Measurements from ENCODE around the gene RIMBP2. TPM values are rescaled to one million over a fixed set of nuclear protein-coding genes. Genes with fewer than 3 reads are reported as not detected.

The RIMBP2 gene
- total RNA-seq, 2 experiments from 2014 or later = not detected

GRCh38 chr12:130748786-130749185, 32.7 kb upstream of the RIMBP2 start:
- POLR2A ChIA-PET = no interaction called here
- peaks cover 20% of the 10 kb centered on the region for H3K27me3 Mint-ChIP-seq

DNA sequence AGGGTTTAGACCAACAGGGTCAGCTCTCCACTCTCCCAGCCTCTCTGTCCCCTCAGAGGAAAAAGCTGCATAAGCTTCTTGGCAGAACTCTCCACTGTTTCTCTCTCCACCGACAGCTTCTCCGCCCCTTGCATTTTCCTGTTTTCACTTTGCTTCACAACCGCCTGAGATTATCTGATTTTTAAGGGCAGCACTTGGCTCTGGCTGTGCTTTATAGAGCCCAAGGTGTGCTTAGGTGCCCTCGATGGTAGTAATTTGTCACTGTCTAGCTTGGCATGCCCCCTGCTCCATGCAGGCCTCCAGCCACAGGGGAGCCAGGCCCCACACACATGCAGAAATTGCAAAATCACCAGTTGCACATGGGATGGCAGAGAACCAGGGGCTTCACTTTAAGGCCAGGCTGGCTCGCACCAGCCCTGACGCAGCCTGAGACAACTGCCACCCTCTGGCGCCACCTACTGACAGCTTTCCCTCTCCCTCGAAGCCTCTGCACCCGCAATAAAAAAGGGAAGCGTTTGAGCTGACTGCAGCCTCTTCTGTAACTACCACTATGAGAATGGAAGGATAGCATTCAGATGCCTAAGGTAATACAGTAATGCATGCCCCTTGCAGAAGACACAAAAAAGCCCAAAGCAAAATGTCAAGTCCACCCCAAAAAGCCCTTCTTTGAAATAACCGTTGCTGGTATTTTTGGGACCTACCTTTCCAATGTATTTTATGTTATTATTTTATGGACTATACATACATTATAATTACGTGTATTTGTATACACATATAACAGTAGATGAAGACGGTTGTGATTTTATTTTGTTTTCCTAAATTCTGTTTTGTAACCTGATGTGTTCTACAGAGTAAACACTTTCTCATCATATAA, 32.0 kb upstream of the RIMBP2 start:
- no peak overlapping the region for H3K4me3 ChIP-seq (ENCODE audit: low read length)
- peaks cover 0 to 4% of the 10 kb centered on the region in 2 experiments for H3K9me3 ChIP-seq (ENCODE audit: control insufficient read depth in 1 of 2, insufficient read depth in 1 of 2, low read length in 2 of 2)
- H3K27me3 Mint-ChIP-seq = peaks cover 20% of the 10 kb centered on the region
- intact Hi-C loops (cut with DNase I, micrococcal nuclease) = loop anchor here in 1 of 2 experiments (5.0 kb wide), 2 partner anchors 466 to 701 kb away; no protein-coding TSS in a partner anchor
- no peaks in the 10 kb centered on the region for H3K36me3 Mint-ChIP-seq (ENCODE audit: low read depth)
- H3K4me3 Mint-ChIP-seq = no peak overlapping the region
- H3K9me3 Mint-ChIP-seq = no peaks in the 10 kb centered on the region
- no peak overlapping the region for H3K27ac ChIP-seq (ENCODE audit: low read depth in 1 of 2, low read length in 2 of 2)
- ChIA-PET POLR2A (interaction anchor here (0.6 kb wide), 1 partner anchor 273 kb away, joined by 3 read pairs; no protein-coding TSS in a partner anchor), CTCF (interaction anchor here (1.2 kb wide), 1 partner anchor 375 kb away, joined by 3 read pairs; no protein-coding TSS in a partner anchor)
- peaks cover 6% of the 10 kb centered on the region for H3K4me1 ChIP-seq (ENCODE audit: insufficient read depth, low read length)
- H3K4me1 Mint-ChIP-seq (ENCODE audit: low read depth) = peaks cover 8% of the 10 kb centered on the region
- DNase-seq = peak; percentile 48 to 78 (median 66)
- H3K36me3 ChIP-seq (ENCODE audit: insufficient read depth, low read length) = no peaks in the 10 kb centered on the region
- H3K27me3 ChIP-seq (ENCODE audit: control insufficient read depth in 1 of 2, insufficient read depth in 2 of 2, low read length in 2 of 2) = peaks cover 0 to 5% of the 10 kb centered on the region in 2 experiments
- no peak overlapping the region for H3K27ac Mint-ChIP-seq
- ATAC-seq (ENCODE audit: poor library complexity) = peak; percentile 66
- TF ChIP-seq, protein P1, sequence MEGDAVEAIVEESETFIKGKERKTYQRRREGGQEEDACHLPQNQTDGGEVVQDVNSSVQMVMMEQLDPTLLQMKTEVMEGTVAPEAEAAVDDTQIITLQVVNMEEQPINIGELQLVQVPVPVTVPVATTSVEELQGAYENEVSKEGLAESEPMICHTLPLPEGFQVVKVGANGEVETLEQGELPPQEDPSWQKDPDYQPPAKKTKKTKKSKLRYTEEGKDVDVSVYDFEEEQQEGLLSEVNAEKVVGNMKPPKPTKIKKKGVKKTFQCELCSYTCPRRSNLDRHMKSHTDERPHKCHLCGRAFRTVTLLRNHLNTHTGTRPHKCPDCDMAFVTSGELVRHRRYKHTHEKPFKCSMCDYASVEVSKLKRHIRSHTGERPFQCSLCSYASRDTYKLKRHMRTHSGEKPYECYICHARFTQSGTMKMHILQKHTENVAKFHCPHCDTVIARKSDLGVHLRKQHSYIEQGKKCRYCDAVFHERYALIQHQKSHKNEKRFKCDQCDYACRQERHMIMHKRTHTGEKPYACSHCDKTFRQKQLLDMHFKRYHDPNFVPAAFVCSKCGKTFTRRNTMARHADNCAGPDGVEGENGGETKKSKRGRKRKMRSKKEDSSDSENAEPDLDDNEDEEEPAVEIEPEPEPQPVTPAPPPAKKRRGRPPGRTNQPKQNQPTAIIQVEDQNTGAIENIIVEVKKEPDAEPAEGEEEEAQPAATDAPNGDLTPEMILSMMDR (IDR thresholded peaks at IDR 0.05) = peak; percentile 74

More at GRCh38 chr12:130748786-130749185, 32.7 kb upstream of the RIMBP2 start:
- ATAC-seq (ENCODE audit: poor library complexity) = no peak
- peaks cover 0 to 8% of the 10 kb centered on the region in 2 experiments for H3K9me3 ChIP-seq (ENCODE audit: control insufficient read depth in 1 of 2, insufficient read depth in 1 of 2, low read length in 2 of 2)
- no peak for DNase-seq
- H3K36me3 Mint-ChIP-seq (ENCODE audit: low read depth) = no peaks in the 10 kb centered on the region
- no peak overlapping the region for H3K4me3 ChIP-seq (ENCODE audit: low read length)
- H3K4me1 Mint-ChIP-seq (ENCODE audit: low read depth) = peaks cover 8% of the 10 kb centered on the region
- H3K4me3 Mint-ChIP-seq = no peak overlapping the region
- H3K9me3 Mint-ChIP-seq = no peaks in the 10 kb centered on the region
- TF ChIP-seq, protein P1 (IDR thresholded peaks at IDR 0.05) = no peak
- no peak overlapping the region for H3K27ac ChIP-seq (ENCODE audit: low read depth in 1 of 2, low read length in 2 of 2)
- CTCF ChIA-PET = interaction anchor here (1.2 kb wide), 1 partner anchor 374 kb away, joined by 3 read pairs; no protein-coding TSS in a partner anchor
- no peak overlapping the region for H3K27ac Mint-ChIP-seq
- H3K4me1 ChIP-seq (ENCODE audit: insufficient read depth, low read length) = peaks cover 6% of the 10 kb centered on the region
- intact Hi-C loops (cut with DNase I, micrococcal nuclease) = loop anchor here in 1 of 2 experiments (5.0 kb wide), 2 partner anchors 466 to 701 kb away; no protein-coding TSS in a partner anchor
- H3K36me3 ChIP-seq (ENCODE audit: insufficient read depth, low read length) = no peaks in the 10 kb centered on the region
- peaks cover 0 to 5% of the 10 kb centered on the region in 2 experiments for H3K27me3 ChIP-seq (ENCODE audit: control insufficient read depth in 1 of 2, insufficient read depth in 2 of 2, low read length in 2 of 2)

DNA sequence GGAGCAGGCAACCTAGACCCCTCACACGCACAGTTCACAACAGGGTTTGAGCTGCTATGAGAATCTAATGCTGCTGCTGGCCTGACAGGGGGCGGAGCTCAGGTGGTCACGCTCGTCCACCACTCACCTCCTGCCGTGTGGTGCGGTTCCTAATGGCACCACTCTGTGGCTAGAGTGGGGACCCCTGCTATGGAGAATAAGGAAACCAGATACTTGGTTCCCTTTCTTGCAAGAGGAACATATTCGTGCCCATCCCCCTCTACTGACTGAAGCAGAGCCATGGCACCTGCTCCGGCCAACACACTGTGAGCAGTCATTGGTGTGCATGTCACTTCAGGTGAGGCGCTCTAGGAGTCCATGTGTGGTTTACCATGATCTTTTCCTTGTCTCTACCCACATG, 30.4 kb upstream of the RIMBP2 start:
- CTCF ChIA-PET = no interaction called here
- H3K4me1 ChIP-seq (ENCODE audit: insufficient read depth, low read length) = peaks cover 6% of the 10 kb centered on the region
- Mint-ChIP-seq H3K36me3 (ENCODE audit: low read depth) (no peaks in the 10 kb centered on the region), H3K27ac (no peak overlapping the region), H3K4me3 (no peak overlapping the region), H3K9me3 (no peaks in the 10 kb centered on the region), H3K4me1 (ENCODE audit: low read depth) (peaks cover 8% of the 10 kb centered on the region), H3K27me3 (peaks cover 31% of the 10 kb centered on the region)
- no peak overlapping the region for H3K27ac ChIP-seq (ENCODE audit: low read depth in 1 of 2, low read length in 2 of 2)
- no peaks in the 10 kb centered on the region for H3K9me3 ChIP-seq (ENCODE audit: control insufficient read depth in 1 of 2, insufficient read depth in 1 of 2, low read length in 2 of 2)
- TF ChIP-seq, protein P1 (IDR thresholded peaks at IDR 0.05) = no peak
- H3K27me3 ChIP-seq (ENCODE audit: control insufficient read depth in 1 of 2, insufficient read depth in 2 of 2, low read length in 2 of 2) = peaks cover 0 to 5% of the 10 kb centered on the region in 2 experiments
- ATAC-seq (ENCODE audit: poor library complexity) (no peak), DNase-seq (no peak)
- POLR2A ChIA-PET = no interaction called here
- H3K4me3 ChIP-seq (ENCODE audit: low read length) = no peak overlapping the region
- H3K36me3 ChIP-seq (ENCODE audit: insufficient read depth, low read length) = no peaks in the 10 kb centered on the region
- intact Hi-C loops (cut with DNase I, micrococcal nuclease) = loop anchor here in 1 of 2 experiments (5.0 kb wide), 2 partner anchors 464 to 699 kb away; no protein-coding TSS in a partner anchor
